HCT116 (cell line): ENCODE results near the gene AKR1A1. TPM values are rescaled to one million over a fixed set of nuclear protein-coding genes. Genes with fewer than 3 reads are reported as not detected.

ENCODE experiments used
- ATAC-seq: fragments of 200-7000 bp; cut with Tn5 transposase; 2 replicates; pipeline ENCODE4 v1.9.1; 2020; ENCODE audit warnings: mild to moderate bottlenecking, moderate library complexity
- BruUV-seq: library from RNA; stranded (reverse); fragments of 400-500 nt; replicated peaks from 2 replicates; lab custom pipeline; 2021; lab: Mats Ljungman, UMichigan
- CTCF ChIA-PET: fragments of 300-600 bp; sonication (Branson Sonifier 250); formaldehyde crosslinking; loops from one replicate; lab custom pipeline; 2021; ENCODE audit warnings: antibody characterized with exemption; lab: Charles Lee
- POLR2A ChIA-PET: fragments of 300-600, 350-600 bp; sonication (Branson Sonifier 250); formaldehyde crosslinking; loops from one replicate; lab custom pipeline; 2021; ENCODE audit warnings: antibody characterized with exemption; lab: Charles Lee
- RAD21 ChIA-PET, 2 experiments: fragments of 300-600 bp; sonication (Branson Sonifier 250); formaldehyde crosslinking; loops; one replicate each; lab custom pipeline; 2023; ENCODE audit warnings: low total read pairs in 2 of 2; ENCODE audit not compliant: uncharacterized antibody in 2 of 2, unreplicated experiment in 2 of 2, low non-redundant PET in 1 of 2; lab: Charles Lee
- DNase-seq: peaks from one replicate; pipeline ENCODE4 v3.0.0-alpha.2; 2010; ENCODE audit warnings: low read depth, low spot score
- H2AFZ ChIP-seq: fragments of 200-600 bp; shearing (Covaris generic), sonication (generic); 2 replicates; pipeline ENCODE4 v1.6.1; 2017; ENCODE audit warnings: low read depth, mixed run types, mixed read lengths, antibody characterized with exemption, low read length; ENCODE audit not compliant: poor library complexity, severe bottlenecking
- H3K27ac ChIP-seq: 2 replicates; pipeline ENCODE4 v1.5.1; 2012; ENCODE audit warnings: low read depth, low read length
- H3K27me3 ChIP-seq: fragments of 200-600 bp; sonication (generic); 2 replicates; pipeline ENCODE4 v1.6.1; 2016; ENCODE audit warnings: mixed run types, low read length, mixed read lengths; ENCODE audit not compliant: insufficient read depth
- H3K36me3 ChIP-seq, 2 experiments: fragments of 200-500 bp in 1 of 2; fragments of 200-600 bp in 1 of 2; sonication (Bioruptor generic) in 1 of 2; sonication (generic) in 1 of 2; 2 replicates each; pipeline versions ENCODE4 v1.5.1 to v1.6.1; 2014 to 2016; ENCODE audit warnings: low read length in 2 of 2, inconsistent platforms in 1 of 2, mixed read lengths in 1 of 2, mixed run types in 1 of 2; ENCODE audit not compliant: insufficient read depth in 2 of 2, control insufficient read depth in 1 of 2
- H3K4me1 ChIP-seq, 2 experiments: fragments of 200-600 bp in 1 of 2; sonication (generic) in 1 of 2; 2 replicates each; pipeline versions ENCODE4 v1.5.1 to v1.6.1; 2012 to 2017; ENCODE audit warnings: low read length in 2 of 2, inconsistent platforms in 1 of 2, mild to moderate bottlenecking in 1 of 2, mixed read lengths in 1 of 2, mixed run types in 1 of 2, moderate library complexity in 1 of 2; ENCODE audit not compliant: insufficient read depth in 2 of 2, control insufficient read depth in 1 of 2
- H3K4me2 ChIP-seq: fragments of 200-600 bp; sonication (generic); 2 replicates; pipeline ENCODE4 v1.6.1; 2017; ENCODE audit warnings: mixed run types, low read length, mixed read lengths
- H3K4me3 ChIP-seq, 2 experiments: fragments of 200-600 bp in 1 of 2; sonication (generic) in 1 of 2; replicated peaks in 1 of 2; 2 replicates each; pipeline ENCODE4 v1.5.1; 2011 to 2016; ENCODE audit warnings: low read length in 2 of 2, control low read depth in 1 of 2, low read depth in 1 of 2, mild to moderate bottlenecking in 1 of 2, mixed read lengths in 1 of 2, mixed run types in 1 of 2
- H3K79me2 ChIP-seq: fragments of 200-600 bp; sonication (generic); 2 replicates; pipeline ENCODE4 v1.6.1; 2017; ENCODE audit warnings: mild to moderate bottlenecking, mixed run types, low read length, moderate library complexity, mixed read lengths; ENCODE audit not compliant: insufficient read depth
- H3K9ac ChIP-seq: fragments of 200-600 bp; sonication (generic); 2 replicates; pipeline ENCODE4 v1.6.1; 2016; ENCODE audit warnings: low read length, mixed read lengths
- H3K9me2 ChIP-seq: fragments of 200-600 bp; sonication (generic), shearing (Covaris generic); 2 replicates; pipeline ENCODE4 v1.6.1; 2017; ENCODE audit warnings: mixed run types, mild to moderate bottlenecking, moderate library complexity; ENCODE audit not compliant: insufficient read depth
- H3K9me3 ChIP-seq, 2 experiments: fragments of 200-500 bp in 1 of 2; fragments of 200-600 bp in 1 of 2; sonication (Bioruptor generic) in 1 of 2; sonication (generic) in 1 of 2; 2 replicates each; pipeline ENCODE4 v1.6.1; 2014 to 2017; ENCODE audit warnings: low read length in 2 of 2, mixed read lengths in 2 of 2, inconsistent platforms in 1 of 2, low read depth in 1 of 2, mild to moderate bottlenecking in 1 of 2, mixed run types in 1 of 2, moderate library complexity in 1 of 2; ENCODE audit not compliant: control insufficient read depth in 1 of 2, insufficient read depth in 1 of 2
- H4K20me1 ChIP-seq: fragments of 200-600 bp; sonication (generic), shearing (Covaris generic); 2 replicates; pipeline ENCODE4 v1.6.1; 2017; ENCODE audit warnings: mixed run types, mild to moderate bottlenecking, moderate library complexity; ENCODE audit not compliant: insufficient read depth
- ATF3 ChIP-seq: IDR thresholded peaks from 2 replicates; pipeline ENCODE4 v1.6.1; 2012
- CBX3 ChIP-seq: IDR thresholded peaks from 2 replicates; pipeline ENCODE4 v1.6.1; 2012; ENCODE audit warnings: low read depth
- EGR1 ChIP-seq: IDR thresholded peaks from 2 replicates; pipeline ENCODE4 v1.6.1; 2012; ENCODE audit warnings: low read depth
- ELF1 ChIP-seq: IDR thresholded peaks from 2 replicates; pipeline ENCODE4 v1.6.1; 2012; ENCODE audit warnings: low read depth, borderline replicate concordance
- EZH2 ChIP-seq: fragments of 200-600 bp; sonication (generic); IDR thresholded peaks from 2 replicates; pipeline ENCODE4 v1.6.1; 2017; ENCODE audit warnings: antibody characterized with exemption, mixed run types
- FOSL1 ChIP-seq: IDR thresholded peaks from 2 replicates; pipeline ENCODE4 v1.6.1; 2012; ENCODE audit warnings: low read depth
- JUND ChIP-seq: IDR thresholded peaks from 2 replicates; pipeline ENCODE4 v1.6.1; 2012
- MAX ChIP-seq: IDR thresholded peaks from 2 replicates; pipeline ENCODE4 v1.6.1; 2012
- POLR2A ChIP-seq: IDR thresholded peaks from 2 replicates; pipeline ENCODE4 v1.7.0; 2011; ENCODE audit warnings: borderline replicate concordance; ENCODE audit not compliant: insufficient read depth, insufficient read length; ENCODE audit errors: extremely low read depth
- POLR2AphosphoS5 ChIP-seq: IDR thresholded peaks from 2 replicates; pipeline ENCODE4 v1.6.1; 2011; ENCODE audit warnings: mild to moderate bottlenecking, low read depth, low read length, moderate library complexity
- RAD21 ChIP-seq: IDR thresholded peaks from 2 replicates; pipeline ENCODE4 v1.6.1; 2012; ENCODE audit warnings: low read depth, mild to moderate bottlenecking
- SIN3A ChIP-seq: IDR thresholded peaks from 2 replicates; pipeline ENCODE4 v1.6.1; 2012; ENCODE audit warnings: low read depth
- SP1 ChIP-seq: IDR thresholded peaks from 2 replicates; pipeline ENCODE4 v1.6.1; 2012; ENCODE audit warnings: low read depth
- SRF ChIP-seq: IDR thresholded peaks from 2 replicates; pipeline ENCODE4 v1.6.1; 2012; ENCODE audit warnings: low read depth
- ZBTB33 ChIP-seq: IDR thresholded peaks from 2 replicates; pipeline ENCODE4 v1.6.1; 2011; ENCODE audit warnings: mild to moderate bottlenecking, low read length, moderate library complexity; ENCODE audit not compliant: insufficient replicate concordance; ENCODE audit errors: extremely low read depth
- ZFX ChIP-seq: fragments of 450-650 bp; IDR thresholded peaks from 2 replicates; pipeline ENCODE4 v1.6.1; 2017
- ZNF274 ChIP-seq: fragments of 200-500 bp; sonication (Bioruptor generic); IDR thresholded peaks from 2 replicates; pipeline ENCODE4 v1.6.1; 2014; ENCODE audit warnings: mild to moderate bottlenecking, low read depth, low read length, inconsistent platforms
- intact Hi-C: fragments of 100-400 bp; cut with micrococcal nuclease; formaldehyde crosslinking; loops from 2 replicates; pipeline ENCODE4 v1.10.0; 2022
- total RNA-seq: library from RNA; stranded (reverse); gene quantifications from one replicate; pipeline ENCODE4 v1.2.1, GENCODE V29; 2021; ENCODE audit not compliant: unreplicated experiment

The AKR1A1 gene
- total RNA-seq, 1 experiment from 2014 or later = 199 TPM

- Histone ChIP-seq H3K79me2 (peaks cover 15% of the 10 kb centered on the region), H3K4me1 (no peaks in the 10 kb centered on the region)
- TF ChIP-seq SP1 (no peak), POLR2AphosphoS5 (no peak), SIN3A (no peak), ELF1 (no peak), FOSL1 (no peak), POLR2A (no peak), EGR1 (no peak), JUND (no peak), SRF (no peak), ZFX (no peak), ATF3 (no peak), EZH2 (no peak), MAX (no peak)
- TF ChIP-seq, all 23 proteins: peak for 0
- ChIA-PET POLR2A (interaction anchor here (0.7 to 1.4 kb wide), 2 partner anchors 17 to 46 kb away, joined by 3 read pairs; no protein-coding TSS in a partner anchor), CTCF (interaction anchor here (0.6 kb wide), 1 partner anchor 54 kb away, joined by 3 read pairs; no protein-coding TSS in a partner anchor), RAD21 (no interaction called here)
- H3K9me3 ChIP-seq = no peaks in the 10 kb centered on the region
- no peak overlapping the region for H3K4me2 ChIP-seq
- DNase-seq (no peak), ATAC-seq (no peak)
- H3K9ac ChIP-seq = no peak overlapping the region
- peaks cover 24 to 37% of the 10 kb centered on the region in 2 experiments for H3K36me3 ChIP-seq
- H3K27me3 ChIP-seq = no peaks in the 10 kb centered on the region
- no peaks in the 10 kb centered on the region for H3K9me2 ChIP-seq
- no peaks in the 10 kb centered on the region for H4K20me1 ChIP-seq
- H3K4me3 ChIP-seq = no peak overlapping the region
- H2AFZ ChIP-seq = no peak overlapping the region
- H3K27ac ChIP-seq = no peak overlapping the region
- no TSS peak for BruUV-seq
- intact Hi-C loops = no loop called here
Measured at GRCh38 chr1:45566722-45567121, 16.1 kb downstream of the AKR1A1 start.

GRCh38 chr1:45567911-45568310, 17.3 kb downstream of the AKR1A1 start:
- H3K27me3 ChIP-seq = no peaks in the 10 kb centered on the region
- H4K20me1 ChIP-seq = no peaks in the 10 kb centered on the region
- H3K36me3 ChIP-seq = peaks cover 24 to 32% of the 10 kb centered on the region in 2 experiments
- no peak overlapping the region for H2AFZ ChIP-seq
- intact Hi-C loops = no loop called here
- H3K79me2 ChIP-seq = peaks cover 11% of the 10 kb centered on the region
- H3K9ac ChIP-seq = no peak overlapping the region
- no peak for ATAC-seq
- ChIA-PET CTCF (interaction anchor here (0.7 to 4.0 kb wide), 6 partner anchors 8 to 837 kb away, joined by 3 to 28 read pairs (median 3); partner anchors contain the start of genes PRDX1 and RNU5D-1), RAD21 (no interaction called here), POLR2A (interaction anchor here (0.9 kb wide), 1 partner anchor 15 kb away, joined by 4 read pairs; no protein-coding TSS in a partner anchor)
- H3K9me2 ChIP-seq = no peaks in the 10 kb centered on the region
- H3K27ac ChIP-seq = no peak overlapping the region
- DNase-seq = no peak
- BruUV-seq = no TSS peak
- H3K9me3 ChIP-seq = no peaks in the 10 kb centered on the region
- H3K4me3 ChIP-seq = no peak overlapping the region
- H3K4me1 ChIP-seq = no peaks in the 10 kb centered on the region
- H3K4me2 ChIP-seq = no peak overlapping the region
- no peak for TF ChIP-seq ELF1
- no peak for TF ChIP-seq ATF3
- no peak for TF ChIP-seq EGR1
- TF ChIP-seq FOSL1 = no peak
- no peak for TF ChIP-seq EZH2
- no peak for TF ChIP-seq MAX
- TF ChIP-seq RAD21 = no peak
- TF ChIP-seq CBX3 = no peak
- TF ChIP-seq SRF = no peak
- TF ChIP-seq ZNF274 = no peak
- no peak for TF ChIP-seq JUND
- no peak for TF ChIP-seq ZBTB33
